Hepatocyte (in vitro differentiated cells): ENCODE results near the gene ARHGEF35.
"Not testable (repeated sequence)": the region's sequence is repeated elsewhere in the genome, so short reads cannot be mapped to it uniquely, and the experiment has no call there.

Source experiments
- CTCF ChIP-seq: fragments of 200-600 bp; sonication (generic); IDR thresholded peaks from 2 replicates; pipeline ENCODE4 v1.5.1; 2016; ENCODE audit warnings: antibody characterized with exemption, mild to moderate bottlenecking; ENCODE audit not compliant: poor library complexity
- EZH2 ChIP-seq: fragments of 200-600 bp; sonication (generic); IDR thresholded peaks from 2 replicates; pipeline ENCODE4 v1.6.1; 2016; ENCODE audit warnings: antibody characterized with exemption, mild to moderate bottlenecking, borderline replicate concordance
- EZH2phosphoT487 ChIP-seq: fragments of 200-600 bp; sonication (generic); IDR thresholded peaks from one replicate; pipeline ENCODE4 v1.6.1; 2018; ENCODE audit warnings: antibody characterized with exemption, mild to moderate bottlenecking, low read depth, moderate library complexity; ENCODE audit not compliant: unreplicated experiment, severe bottlenecking

- TF ChIP-seq CTCF, EZH2phosphoT487, EZH2: not testable (repeated sequence)
These were observed at the start of gene ARHGEF35 for GRCh38 chr7:144195212-144195872.
